ENCODE measurements around the gene ZCCHC7. TPM values are rescaled to one million over a fixed set of nuclear protein-coding genes. Genes with fewer than 3 reads are reported as not detected.

Gene ZCCHC7
- polyA plus RNA-seq, 1 donor from 2014 or later, result 10.9 TPM

DNA sequence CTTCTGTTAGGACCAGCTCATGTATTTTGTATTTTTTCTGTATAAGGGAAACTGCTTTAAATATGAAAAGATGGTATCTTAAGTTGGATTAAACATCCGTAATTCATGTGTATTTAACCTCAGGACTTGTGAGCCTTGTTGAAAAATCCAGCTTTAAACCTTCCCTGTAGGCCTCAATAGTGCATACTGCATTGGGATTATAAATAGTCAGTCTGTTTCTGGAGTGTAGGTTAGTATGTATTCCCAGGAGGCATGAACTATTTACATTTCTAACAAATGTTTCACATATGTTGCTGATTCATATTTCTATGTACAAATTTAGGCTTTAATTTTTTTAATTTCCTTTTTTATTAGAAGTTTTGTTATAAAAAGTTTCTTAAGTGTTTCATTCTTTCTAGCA is 164.3 kb downstream of the ZCCHC7 start:
- no peaks in the 10 kb centered on the region for H3K9me2 ChIP-seq (ENCODE audit: insufficient read depth, low read length)
- H4K20me1 ChIP-seq (ENCODE audit: insufficient read depth), result no peaks in the 10 kb centered on the region
- H3K4me2 ChIP-seq (ENCODE audit: low read length), result no peak overlapping the region
- no peaks in the 10 kb centered on the region for H3K9me3 ChIP-seq (ENCODE audit: low read length)
- no peaks in the 10 kb centered on the region for H3F3A ChIP-seq (ENCODE audit: insufficient read depth, low read length, poor library complexity, severe bottlenecking)
- H3K36me3 ChIP-seq (ENCODE audit: insufficient read depth, low read length), result no peaks in the 10 kb centered on the region
- H2AFZ ChIP-seq (ENCODE audit: low read depth, low read length), result no peak overlapping the region
- no peaks in the 10 kb centered on the region for H3K27me3 ChIP-seq (ENCODE audit: insufficient read depth, low read depth, low read length)
- H3K4me3 ChIP-seq (ENCODE audit: low read length), result no peak overlapping the region
- H3K9ac ChIP-seq (ENCODE audit: low read length), result no peak overlapping the region
- H3K27ac ChIP-seq (ENCODE audit: low read length), result no peak overlapping the region
- H3K79me2 ChIP-seq (replicated peaks; ENCODE audit: insufficient read depth, low read length), result no peaks in the 10 kb centered on the region
- no peak for TF ChIP-seq TAF1 (IDR thresholded peaks at IDR 0.05; ENCODE audit: low read depth)
- TF ChIP-seq EZH2 (IDR thresholded peaks at IDR 0.05; ENCODE audit: borderline replicate concordance, insufficient read depth, low read length, poor library complexity, severe bottlenecking), result no peak
- no peak for TF ChIP-seq SMC3 (conservative IDR thresholded peaks at IDR 0.05; ENCODE audit: poor library complexity)
- TF ChIP-seq EP300 (conservative IDR thresholded peaks at IDR 0.05; ENCODE audit: poor library complexity, severe bottlenecking), result no peak
- TF ChIP-seq RAD21 (conservative IDR thresholded peaks at IDR 0.05), result no peak
- no peak for TF ChIP-seq POLR2AphosphoS5 (IDR thresholded peaks at IDR 0.05)
- TF ChIP-seq, protein P1, sequence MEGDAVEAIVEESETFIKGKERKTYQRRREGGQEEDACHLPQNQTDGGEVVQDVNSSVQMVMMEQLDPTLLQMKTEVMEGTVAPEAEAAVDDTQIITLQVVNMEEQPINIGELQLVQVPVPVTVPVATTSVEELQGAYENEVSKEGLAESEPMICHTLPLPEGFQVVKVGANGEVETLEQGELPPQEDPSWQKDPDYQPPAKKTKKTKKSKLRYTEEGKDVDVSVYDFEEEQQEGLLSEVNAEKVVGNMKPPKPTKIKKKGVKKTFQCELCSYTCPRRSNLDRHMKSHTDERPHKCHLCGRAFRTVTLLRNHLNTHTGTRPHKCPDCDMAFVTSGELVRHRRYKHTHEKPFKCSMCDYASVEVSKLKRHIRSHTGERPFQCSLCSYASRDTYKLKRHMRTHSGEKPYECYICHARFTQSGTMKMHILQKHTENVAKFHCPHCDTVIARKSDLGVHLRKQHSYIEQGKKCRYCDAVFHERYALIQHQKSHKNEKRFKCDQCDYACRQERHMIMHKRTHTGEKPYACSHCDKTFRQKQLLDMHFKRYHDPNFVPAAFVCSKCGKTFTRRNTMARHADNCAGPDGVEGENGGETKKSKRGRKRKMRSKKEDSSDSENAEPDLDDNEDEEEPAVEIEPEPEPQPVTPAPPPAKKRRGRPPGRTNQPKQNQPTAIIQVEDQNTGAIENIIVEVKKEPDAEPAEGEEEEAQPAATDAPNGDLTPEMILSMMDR (IDR thresholded peaks at IDR 0.05; ENCODE audit: poor library complexity, severe bottlenecking), result no peak
- no peak for TF ChIP-seq MXI1 (conservative IDR thresholded peaks at IDR 0.05; ENCODE audit: poor library complexity, severe bottlenecking)
- TF ChIP-seq, protein P2, sequence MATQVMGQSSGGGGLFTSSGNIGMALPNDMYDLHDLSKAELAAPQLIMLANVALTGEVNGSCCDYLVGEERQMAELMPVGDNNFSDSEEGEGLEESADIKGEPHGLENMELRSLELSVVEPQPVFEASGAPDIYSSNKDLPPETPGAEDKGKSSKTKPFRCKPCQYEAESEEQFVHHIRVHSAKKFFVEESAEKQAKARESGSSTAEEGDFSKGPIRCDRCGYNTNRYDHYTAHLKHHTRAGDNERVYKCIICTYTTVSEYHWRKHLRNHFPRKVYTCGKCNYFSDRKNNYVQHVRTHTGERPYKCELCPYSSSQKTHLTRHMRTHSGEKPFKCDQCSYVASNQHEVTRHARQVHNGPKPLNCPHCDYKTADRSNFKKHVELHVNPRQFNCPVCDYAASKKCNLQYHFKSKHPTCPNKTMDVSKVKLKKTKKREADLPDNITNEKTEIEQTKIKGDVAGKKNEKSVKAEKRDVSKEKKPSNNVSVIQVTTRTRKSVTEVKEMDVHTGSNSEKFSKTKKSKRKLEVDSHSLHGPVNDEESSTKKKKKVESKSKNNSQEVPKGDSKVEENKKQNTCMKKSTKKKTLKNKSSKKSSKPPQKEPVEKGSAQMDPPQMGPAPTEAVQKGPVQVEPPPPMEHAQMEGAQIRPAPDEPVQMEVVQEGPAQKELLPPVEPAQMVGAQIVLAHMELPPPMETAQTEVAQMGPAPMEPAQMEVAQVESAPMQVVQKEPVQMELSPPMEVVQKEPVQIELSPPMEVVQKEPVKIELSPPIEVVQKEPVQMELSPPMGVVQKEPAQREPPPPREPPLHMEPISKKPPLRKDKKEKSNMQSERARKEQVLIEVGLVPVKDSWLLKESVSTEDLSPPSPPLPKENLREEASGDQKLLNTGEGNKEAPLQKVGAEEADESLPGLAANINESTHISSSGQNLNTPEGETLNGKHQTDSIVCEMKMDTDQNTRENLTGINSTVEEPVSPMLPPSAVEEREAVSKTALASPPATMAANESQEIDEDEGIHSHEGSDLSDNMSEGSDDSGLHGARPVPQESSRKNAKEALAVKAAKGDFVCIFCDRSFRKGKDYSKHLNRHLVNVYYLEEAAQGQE (IDR thresholded peaks at IDR 0.05; ENCODE audit: borderline replicate concordance), result no peak

DNA sequence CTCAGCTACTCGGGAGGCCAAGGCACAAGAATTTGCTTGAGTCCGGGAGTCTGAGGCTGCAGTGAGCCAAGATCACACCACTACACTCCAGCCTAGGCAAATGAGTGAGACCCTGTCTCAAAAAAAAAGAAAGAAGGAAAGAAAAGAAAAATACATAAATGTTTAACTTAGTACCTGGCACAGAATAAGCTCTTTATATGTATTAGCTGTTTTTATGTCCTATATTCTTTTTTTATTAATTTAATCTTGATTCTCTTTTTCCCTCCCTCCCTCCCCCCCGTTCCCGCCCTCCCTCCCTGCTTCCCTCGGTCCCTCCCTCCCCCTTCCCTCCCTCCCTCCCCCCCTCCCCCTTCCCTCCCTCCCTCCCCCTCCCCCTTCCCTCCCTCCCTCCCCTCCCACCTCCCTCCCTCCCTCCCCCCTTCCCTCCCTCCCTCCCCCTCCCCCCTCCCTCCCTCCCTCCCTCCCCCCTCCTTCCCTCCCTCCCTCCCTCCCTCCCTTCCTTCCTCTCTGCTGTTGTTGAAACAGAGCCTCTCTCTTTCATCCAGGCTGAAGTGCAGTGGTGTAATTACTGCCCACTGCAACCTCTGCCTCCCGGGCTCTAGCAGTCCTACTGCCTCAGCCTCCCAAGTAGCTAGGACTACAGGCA is 166.3 kb downstream of the ZCCHC7 start:
- no peak overlapping the region for H3K27ac ChIP-seq (ENCODE audit: low read length)
- H3K4me2 ChIP-seq (ENCODE audit: low read length), result no peak overlapping the region
- no peak overlapping the region for H2AFZ ChIP-seq (ENCODE audit: low read depth, low read length)
- no peaks in the 10 kb centered on the region for H4K20me1 ChIP-seq (ENCODE audit: insufficient read depth)
- no peaks in the 10 kb centered on the region for H3K36me3 ChIP-seq (ENCODE audit: insufficient read depth, low read length)
- no peaks in the 10 kb centered on the region for H3K9me2 ChIP-seq (ENCODE audit: insufficient read depth, low read length)
- H3K79me2 ChIP-seq (replicated peaks; ENCODE audit: insufficient read depth, low read length), result no peaks in the 10 kb centered on the region
- H3K4me3 ChIP-seq (ENCODE audit: low read length), result no peak overlapping the region
- H3K9ac ChIP-seq (ENCODE audit: low read length), result no peak overlapping the region
- H3K9me3 ChIP-seq (ENCODE audit: low read length), result no peaks in the 10 kb centered on the region
- no peaks in the 10 kb centered on the region for H3F3A ChIP-seq (ENCODE audit: insufficient read depth, low read length, poor library complexity, severe bottlenecking)
- no peak for TF ChIP-seq MXI1 (conservative IDR thresholded peaks at IDR 0.05; ENCODE audit: poor library complexity, severe bottlenecking)
- no peak for TF ChIP-seq SMC3 (conservative IDR thresholded peaks at IDR 0.05; ENCODE audit: poor library complexity)
- TF ChIP-seq TAF1 (IDR thresholded peaks at IDR 0.05; ENCODE audit: low read depth), result no peak
- TF ChIP-seq POLR2AphosphoS5 (IDR thresholded peaks at IDR 0.05), result no peak
- TF ChIP-seq EP300 (conservative IDR thresholded peaks at IDR 0.05; ENCODE audit: poor library complexity, severe bottlenecking), result no peak
- TF ChIP-seq, protein P1 (IDR thresholded peaks at IDR 0.05; ENCODE audit: poor library complexity, severe bottlenecking), result no peak
- TF ChIP-seq RAD21 (conservative IDR thresholded peaks at IDR 0.05), result no peak
- TF ChIP-seq, protein P2 (IDR thresholded peaks at IDR 0.05; ENCODE audit: borderline replicate concordance), result no peak
- no peak for TF ChIP-seq EZH2 (IDR thresholded peaks at IDR 0.05; ENCODE audit: borderline replicate concordance, insufficient read depth, low read length, poor library complexity, severe bottlenecking)
- H3K27me3 ChIP-seq (ENCODE audit: insufficient read depth, low read depth, low read length), result no peaks in the 10 kb centered on the region

Measured in neural cell (in vitro differentiated cells).